ENCODE results near the gene ERC2. TPM values are rescaled to one million over a fixed set of nuclear protein-coding genes. Genes with fewer than 3 reads are reported as not detected.

ERC2 gene
- total and polyA plus RNA-seq, 2 donors (not counting 3 experiments of a cell fraction or from before 2014, with no cell fraction given): 5.6 to 15.5 TPM

GRCh38 chr3:56452085-56452484 lies 16.2 kb downstream of the ERC2 start:
- dilution Hi-C loops (cut with MboI; ENCODE audit: extremely low pct_ligation_motif_present, low sequenced_read_pairs) (no loop called here), intact Hi-C loops (cut with micrococcal nuclease) (no loop called here)
- H3K79me2 ChIP-seq (ENCODE audit: control insufficient read depth, insufficient read depth, low read length): no peaks in the 10 kb centered on the region
- no peaks in the 10 kb centered on the region for H3K9me1 ChIP-seq (replicated peaks; ENCODE audit: control insufficient read depth, extremely low read depth, insufficient read depth, low read length)
- no peak overlapping the region for H3K4me2 ChIP-seq (ENCODE audit: insufficient read depth, low read length)
- H3K36me3 ChIP-seq (ENCODE audit: control insufficient read depth in 2 of 2, extremely low read depth in 1 of 2, insufficient read depth in 2 of 2, low read length in 2 of 2): no peaks in the 10 kb centered on the region
- H3K4me1 ChIP-seq (ENCODE audit: control insufficient read depth, extremely low read depth, insufficient read depth, low read length): no peaks in the 10 kb centered on the region
- CTCF ChIA-PET: interaction anchor here (1.9 kb wide), 1 partner anchor 111 kb away, joined by 7 read pairs; no protein-coding TSS in a partner anchor
- H3K4me3 ChIP-seq (replicated peaks in 1 of 3; ENCODE audit: insufficient read depth in 1 of 3, low read depth in 1 of 3, low read length in 3 of 3): no peak overlapping the region
- POLR2A ChIA-PET: no interaction called here
- H3K9me3 ChIP-seq (replicated peaks; ENCODE audit: control insufficient read depth, insufficient read depth, low read length): no peaks in the 10 kb centered on the region
- no peaks in the 10 kb centered on the region for H4K20me1 ChIP-seq (replicated peaks; ENCODE audit: control insufficient read depth, extremely low read depth, insufficient read depth, low read length)
- H2AFZ ChIP-seq (ENCODE audit: low read depth, low read length): no peak overlapping the region
- H3K9ac ChIP-seq (replicated peaks; ENCODE audit: extremely low read depth, insufficient read depth, low read length): no peak overlapping the region
- FAIRE-seq: no peak
- H3K27ac ChIP-seq (ENCODE audit: insufficient read depth, low read depth, low read length): no peak overlapping the region
- no peaks in the 10 kb centered on the region for H3K27me3 ChIP-seq (ENCODE audit: control insufficient read depth in 2 of 2, insufficient read depth in 2 of 2, low read length in 2 of 2)
- TF ChIP-seq FOS (IDR thresholded peaks at IDR 0.05; ENCODE audit: borderline replicate concordance, insufficient read depth, low read length) (no peak), JUN (IDR thresholded peaks at IDR 0.05; ENCODE audit: borderline replicate concordance, insufficient read depth, insufficient read length, low read depth) (no peak), MYC (IDR thresholded peaks at IDR 0.05; ENCODE audit: low read depth, low read length) (no peak), CTCF (IDR thresholded peaks at IDR 0.05; ENCODE audit: extremely low read depth in 1 of 2, insufficient read depth in 1 of 2, low read depth in 1 of 2, low read length in 2 of 2) (no peak), EZH2 (IDR thresholded peaks at IDR 0.05; ENCODE audit: borderline replicate concordance, low read depth, low read length, severe bottlenecking) (no peak), MAX (IDR thresholded peaks at IDR 0.05; ENCODE audit: insufficient read depth, insufficient read length) (no peak), POLR2AphosphoS5 (IDR thresholded peaks at IDR 0.05; ENCODE audit: insufficient read depth, low read depth, low read length) (no peak), POLR2A (IDR thresholded peaks at IDR 0.05; ENCODE audit: low read depth, low read length) (no peak), GATA2 (IDR thresholded peaks at IDR 0.05; ENCODE audit: insufficient read depth, insufficient read length, low read depth, low read length) (no peak)
- no TSS peak for BruUV-seq (replicated peaks)
- no peak for DNase-seq (ENCODE audit: low read depth, low spot score)
